ENCODE results near the gene CTR9.
"Not testable (repeated sequence)": the region's sequence is repeated elsewhere in the genome, so short reads cannot be mapped to it uniquely, and the experiment has no call there.

The CTR9 gene

GRCh38 chr11:10822491-10822890, 71.4 kb downstream of the CTR9 start:
- not testable (repeated sequence) for DNase-seq (ENCODE audit: low spot score)

GRCh38 chr11:10823152-10823579, 72.1 kb downstream of the CTR9 start:
- no peak for DNase-seq (ENCODE audit: low spot score)

GRCh38 chr11:10824888-10825287, 73.8 kb downstream of the CTR9 start:
- DNase-seq (ENCODE audit: low spot score): no peak

- no peak for DNase-seq (ENCODE audit: low spot score)
Measured at GRCh38 chr11:10828402-10828801, 77.4 kb downstream of the CTR9 start.

- DNase-seq (ENCODE audit: low spot score): no peak
Measured at GRCh38 chr11:10829139-10829538, 78.1 kb downstream of the CTR9 start.

Measured in COLO829 (cell line).